GM19452 (cell line): Measurements from ENCODE around the gene LPCAT1.
"Not testable (repeated sequence)": the region's sequence is repeated elsewhere in the genome, so short reads cannot be mapped to it uniquely, and the experiment has no call there.

Experiments used
- ATAC-seq: cut with Tn5 transposase; IDR thresholded peaks from one replicate; pipeline ENCODE4 v1.9.1; 2021; ENCODE audit not compliant: unreplicated experiment

Gene LPCAT1

GRCh38 chr5:1481266-1481958 lies 42.3 kb downstream of the LPCAT1 start:
- ATAC-seq, result no peak

- ATAC-seq, result no peak
Measured at GRCh38 chr5:1480806-1481205, 43.0 kb downstream of the LPCAT1 start.

- ATAC-seq, result no peak
Measured at GRCh38 chr5:1480217-1480616, 43.5 kb downstream of the LPCAT1 start.

GRCh38 chr5:1479581-1480188 lies 44.1 kb downstream of the LPCAT1 start:
- ATAC-seq, result no peak

GRCh38 chr5:1479066-1479465 lies 44.7 kb downstream of the LPCAT1 start:
- no peak for ATAC-seq

GRCh38 chr5:1478271-1479035 lies 45.3 kb downstream of the LPCAT1 start:
- ATAC-seq, result no peak

GRCh38 chr5:1477341-1477740 lies 46.4 kb downstream of the LPCAT1 start:
- ATAC-seq, result no peak

- ATAC-seq, result no peak
Measured at GRCh38 chr5:1476967-1477310, 46.8 kb downstream of the LPCAT1 start.

- no peak for ATAC-seq
Measured at GRCh38 chr5:1476181-1476966, 47.4 kb downstream of the LPCAT1 start.

GRCh38 chr5:1475544-1475900 lies 48.2 kb downstream of the LPCAT1 start:
- ATAC-seq, result not testable (repeated sequence)

GRCh38 chr5:1474866-1475543 lies 48.8 kb downstream of the LPCAT1 start:
- ATAC-seq, result no peak

GRCh38 chr5:1474183-1474839 lies 49.4 kb downstream of the LPCAT1 start:
- no peak for ATAC-seq

- no peak for ATAC-seq
Measured at GRCh38 chr5:1473746-1474145, 50.0 kb downstream of the LPCAT1 start.

- ATAC-seq, result no peak
Measured at GRCh38 chr5:1472964-1473628, 50.7 kb downstream of the LPCAT1 start.

- ATAC-seq, result no peak
Measured at GRCh38 chr5:1471997-1472963, 51.5 kb downstream of the LPCAT1 start.

- ATAC-seq, result no peak
Measured at GRCh38 chr5:1471240-1471853, 52.4 kb downstream of the LPCAT1 start.

- ATAC-seq, result no peak
Measured at GRCh38 chr5:1470762-1471211, 53.0 kb downstream of the LPCAT1 start.
